ENCODE data around the gene FAM174A.

The FAM174A gene

GRCh38 chr5:100537946-100538345 lies 2.8 kb downstream of the FAM174A start:
- Histone ChIP-seq H3K4me1 (peaks cover 0 to 58% (median 21%) of the 10 kb centered on the region in 4 donors), H3K9me3 (no peaks in the 10 kb centered on the region), H3K27me3 (no peaks in the 10 kb centered on the region), H3K27ac (no peak overlapping the region), H3K4me3 (no peak overlapping the region), H3K36me3 (no peaks in the 10 kb centered on the region)
- DNase-seq = no peak
- intact Hi-C loops (cut with DNase I; ENCODE audit: low total_unique reads) = no loop called here
- no peak for TF ChIP-seq CTCF (IDR thresholded peaks at IDR 0.05)

GRCh38 chr5:100539519-100539918 lies 4.3 kb downstream of the FAM174A start:
- H3K4me1 ChIP-seq = peaks cover 0 to 56% (median 20%) of the 10 kb centered on the region in 4 donors
- intact Hi-C loops (cut with DNase I; ENCODE audit: low total_unique reads) = no loop called here
- H3K4me3 ChIP-seq = no peak overlapping the region
- H3K27me3 ChIP-seq = no peaks in the 10 kb centered on the region
- DNase-seq = no peak
- no peak overlapping the region for H3K27ac ChIP-seq
- H3K9me3 ChIP-seq = no peaks in the 10 kb centered on the region
- no peaks in the 10 kb centered on the region for H3K36me3 ChIP-seq
- no peak for TF ChIP-seq CTCF (IDR thresholded peaks at IDR 0.05)

- Histone ChIP-seq H3K9me3 (no peaks in the 10 kb centered on the region), H3K27me3 (no peaks in the 10 kb centered on the region), H3K4me3 (no peak overlapping the region), H3K36me3 (no peaks in the 10 kb centered on the region), H3K4me1 (peaks cover 0 to 40% (median 7%) of the 10 kb centered on the region in 4 donors), H3K27ac (peak overlapping the region in 1 of 2 donors; percentile 3)
- DNase-seq = no peak
- TF ChIP-seq CTCF (IDR thresholded peaks at IDR 0.05) = no peak
- intact Hi-C loops (cut with DNase I; ENCODE audit: low total_unique reads) = no loop called here
Observed at GRCh38 chr5:100542086-100542485, 6.9 kb downstream of the FAM174A start.

GRCh38 chr5:100546001-100546400 lies 10.8 kb downstream of the FAM174A start:
- H3K36me3 ChIP-seq = no peaks in the 10 kb centered on the region
- DNase-seq = no peak
- no peak for TF ChIP-seq CTCF (IDR thresholded peaks at IDR 0.05)

GRCh38 chr5:100550531-100551051 lies 15.4 kb downstream of the FAM174A start:
- H3K36me3 ChIP-seq = no peaks in the 10 kb centered on the region
- no peaks in the 10 kb centered on the region for H3K4me1 ChIP-seq
- no peak for TF ChIP-seq CTCF (IDR thresholded peaks at IDR 0.05)
- intact Hi-C loops (cut with DNase I; ENCODE audit: low total_unique reads) = no loop called here
- no peak overlapping the region for H3K27ac ChIP-seq
- H3K9me3 ChIP-seq = no peaks in the 10 kb centered on the region
- H3K4me3 ChIP-seq = no peak overlapping the region
- H3K27me3 ChIP-seq = no peaks in the 10 kb centered on the region
- no peak for DNase-seq

More at GRCh38 chr5:100546001-100546400, 10.8 kb downstream of the FAM174A start:
- no peak overlapping the region for H3K27ac ChIP-seq
- H3K4me1 ChIP-seq = peaks cover 0 to 19% (median 2%) of the 10 kb centered on the region in 4 donors
- H3K9me3 ChIP-seq = no peaks in the 10 kb centered on the region
- intact Hi-C loops (cut with DNase I; ENCODE audit: low total_unique reads) = no loop called here
- no peak overlapping the region for H3K4me3 ChIP-seq
- H3K27me3 ChIP-seq = no peaks in the 10 kb centered on the region

- Histone ChIP-seq H3K4me1 (no peaks in the 10 kb centered on the region), H3K4me3 (no peak overlapping the region), H3K27me3 (no peaks in the 10 kb centered on the region), H3K36me3 (no peaks in the 10 kb centered on the region), H3K27ac (no peak overlapping the region), H3K9me3 (no peaks in the 10 kb centered on the region)
- intact Hi-C loops (cut with DNase I; ENCODE audit: low total_unique reads) = no loop called here
- DNase-seq = no peak
- TF ChIP-seq CTCF (IDR thresholded peaks at IDR 0.05) = no peak
Observed at GRCh38 chr5:100551183-100551582, 16.0 kb downstream of the FAM174A start.
